ENCODE data around the gene PBXIP1.

Gene PBXIP1

GRCh38 chr1:154973344-154974101 is 17.6 kb upstream of the PBXIP1 start:
- in situ Hi-C loops (cut with MboI; ENCODE audit: low sequenced_read_pairs): no loop called here

GRCh38 chr1:154972517-154973343 is 16.8 kb upstream of the PBXIP1 start:
- in situ Hi-C loops (cut with MboI; ENCODE audit: low sequenced_read_pairs): no loop called here

GRCh38 chr1:154972213-154972516 is 16.3 kb upstream of the PBXIP1 start:
- in situ Hi-C loops (cut with MboI; ENCODE audit: low sequenced_read_pairs): no loop called here

GRCh38 chr1:154971341-154971998 is 15.6 kb upstream of the PBXIP1 start:
- in situ Hi-C loops (cut with MboI; ENCODE audit: low sequenced_read_pairs): no loop called here

GRCh38 chr1:154970631-154971340 is 14.9 kb upstream of the PBXIP1 start, which contains the start of gene SHC1:
Gene SHC1, minus strand, starts transcription at chr1:154970747. Its CDS starts 221 bp downstream, at chr1:154970526.
- in situ Hi-C loops (cut with MboI; ENCODE audit: low sequenced_read_pairs): no loop called here

GRCh38 chr1:154969860-154970452 is 14.1 kb upstream of the PBXIP1 start:
- in situ Hi-C loops (cut with MboI; ENCODE audit: low sequenced_read_pairs): no loop called here

- in situ Hi-C loops (cut with MboI; ENCODE audit: low sequenced_read_pairs): no loop called here
Measured at GRCh38 chr1:154969246-154969645, 13.3 kb upstream of the PBXIP1 start.

GRCh38 chr1:154968731-154969130 is 12.8 kb upstream of the PBXIP1 start:
- in situ Hi-C loops (cut with MboI; ENCODE audit: low sequenced_read_pairs): no loop called here

GRCh38 chr1:154967331-154967950 is 11.5 kb upstream of the PBXIP1 start:
- in situ Hi-C loops (cut with MboI; ENCODE audit: low sequenced_read_pairs): no loop called here

GRCh38 chr1:154966111-154966510 is 10.2 kb upstream of the PBXIP1 start:
- in situ Hi-C loops (cut with MboI; ENCODE audit: low sequenced_read_pairs): no loop called here

- in situ Hi-C loops (cut with MboI; ENCODE audit: low sequenced_read_pairs): no loop called here
Measured at GRCh38 chr1:154964359-154964758, 8.5 kb upstream of the PBXIP1 start.

- in situ Hi-C loops (cut with MboI; ENCODE audit: low sequenced_read_pairs): no loop called here
Measured at GRCh38 chr1:154963643-154964042, 7.7 kb upstream of the PBXIP1 start.

GRCh38 chr1:154962795-154963330 is 7.0 kb upstream of the PBXIP1 start:
- in situ Hi-C loops (cut with MboI; ENCODE audit: low sequenced_read_pairs): no loop called here

GRCh38 chr1:154962156-154962749 is 6.4 kb upstream of the PBXIP1 start:
- in situ Hi-C loops (cut with MboI; ENCODE audit: low sequenced_read_pairs): no loop called here

GRCh38 chr1:154961207-154962155 is 5.6 kb upstream of the PBXIP1 start, which contains the start of gene PYGO2:
Gene PYGO2, minus strand, starts transcription at chr1:154961782. Its CDS starts 206 bp downstream, at chr1:154961576.
- in situ Hi-C loops (cut with MboI; ENCODE audit: low sequenced_read_pairs): no loop called here

- in situ Hi-C loops (cut with MboI; ENCODE audit: low sequenced_read_pairs): no loop called here
Measured at GRCh38 chr1:154960446-154961136, 4.7 kb upstream of the PBXIP1 start.

GRCh38 chr1:154959426-154959780 is 3.5 kb upstream of the PBXIP1 start:
- in situ Hi-C loops (cut with MboI; ENCODE audit: low sequenced_read_pairs): no loop called here
